HG03280 (cell line): ENCODE data around the gene FBN2.

Source experiments
- ATAC-seq: cut with Tn5 transposase; IDR thresholded peaks from one replicate; pipeline ENCODE4 v1.9.1; 2021; ENCODE audit warnings: mild to moderate bottlenecking, moderate library complexity; ENCODE audit not compliant: unreplicated experiment

FBN2 gene

DNA sequence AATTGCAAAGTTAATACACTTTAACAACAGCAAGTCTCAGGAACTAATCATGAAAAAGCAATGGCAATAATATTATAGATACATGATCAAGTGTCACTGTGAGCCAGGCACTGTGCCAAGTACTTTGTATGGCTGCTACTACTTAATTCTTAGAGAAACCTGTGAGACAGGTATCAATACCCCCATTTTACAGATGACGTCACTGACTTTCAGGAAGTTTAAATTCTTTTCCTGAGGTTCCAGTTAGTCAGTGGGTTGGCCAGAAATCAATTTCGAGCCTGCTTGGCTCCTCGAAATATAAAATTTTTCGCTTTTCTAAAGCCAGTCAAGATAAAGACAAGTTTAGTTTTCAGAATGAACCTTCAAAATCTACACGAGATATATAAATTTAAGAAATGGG lies 324.2 kb downstream of the FBN2 start:
- ATAC-seq, result no peak

DNA sequence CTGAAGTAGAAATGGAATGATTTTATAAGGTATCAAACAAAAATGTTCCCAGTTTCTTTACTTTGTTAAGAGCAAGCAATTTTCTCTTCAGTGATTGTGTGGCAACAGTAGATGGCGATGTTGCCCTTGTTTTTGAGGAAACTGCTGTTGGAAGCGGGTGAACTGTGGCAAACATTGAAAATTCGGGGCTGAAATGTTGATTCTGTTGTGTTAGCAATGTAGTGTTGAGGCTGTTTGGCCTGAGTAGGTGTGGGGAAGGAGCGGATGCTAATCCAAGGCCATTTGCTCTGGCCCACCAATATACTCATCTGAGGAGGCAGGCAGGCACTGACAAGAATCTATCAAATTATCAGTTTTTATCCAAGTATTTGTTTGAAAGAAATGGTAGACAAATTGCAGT lies 324.7 kb downstream of the FBN2 start:
- no peak for ATAC-seq

- no peak for ATAC-seq
Observed at GRCh38 chr5:128212191-128212806, 325.7 kb downstream of the FBN2 start.

DNA sequence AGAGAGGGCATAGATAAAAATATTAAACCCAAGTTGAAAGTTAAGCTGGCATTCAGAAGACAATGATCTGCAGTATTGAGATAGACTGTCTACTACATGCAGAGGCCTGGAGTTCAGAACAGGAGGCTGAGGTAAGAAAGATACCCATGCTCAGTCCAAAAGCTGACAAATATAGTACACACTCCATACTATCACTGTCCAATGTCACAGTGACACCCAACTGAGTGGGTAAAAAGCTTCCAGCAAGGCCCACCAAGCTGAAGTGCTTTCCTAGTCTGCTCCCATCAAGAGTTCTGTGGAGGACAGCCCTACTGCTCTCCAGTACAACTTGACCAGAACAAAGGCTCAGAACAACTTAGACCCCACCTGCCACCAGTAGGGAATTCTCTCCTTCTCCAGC lies 329.6 kb downstream of the FBN2 start:
- no peak for ATAC-seq
